ENCODE results near the gene DYNLT1.

- TF ChIP-seq CTCF (IDR thresholded peaks at IDR 0.05) (no peak), EP300 (IDR thresholded peaks at IDR 0.05) (peak; percentile 36), POLR2A (IDR thresholded peaks at IDR 0.05; ENCODE audit: low read depth) (no peak), POLR2AphosphoS5 (IDR thresholded peaks at IDR 0.05) (peak; percentile 28 to 36)
These were observed 9.2 kb upstream of the DYNLT1 start for GRCh38 chr6:158653577-158654354.
